ENCODE data around the gene DNASE2.

Gene DNASE2

GRCh38 chr19:12872941-12873890 lies 8.0 kb downstream of the DNASE2 start:
- peak overlapping the region; percentile 40; the same call in 1 of the 2 replicates for H3K27ac ChIP-seq
- TF ChIP-seq CTCF (conservative IDR thresholded peaks at IDR 0.05) (no peak), ZFX (IDR thresholded peaks at IDR 0.05) (no peak)

GRCh38 chr19:12872255-12872654 lies 9.0 kb downstream of the DNASE2 start:
- no peak for TF ChIP-seq CTCF (conservative IDR thresholded peaks at IDR 0.05)
- no peak for TF ChIP-seq ZFX (IDR thresholded peaks at IDR 0.05)
- peak overlapping the region; percentile 7; the same call in 1 of the 2 replicates for H3K27ac ChIP-seq

- TF ChIP-seq CTCF (conservative IDR thresholded peaks at IDR 0.05), result no peak
- H3K27ac ChIP-seq, result no peak overlapping the region
Observed at GRCh38 chr19:12871681-12872080, 9.6 kb downstream of the DNASE2 start.

- no peak for TF ChIP-seq CTCF (conservative IDR thresholded peaks at IDR 0.05)
- TF ChIP-seq ZFX (IDR thresholded peaks at IDR 0.05), result no peak
- no peak overlapping the region for H3K27ac ChIP-seq
Observed at GRCh38 chr19:12868540-12869112, 12.6 kb downstream of the DNASE2 start.

GRCh38 chr19:12867120-12868099 lies 13.8 kb downstream of the DNASE2 start:
- no peak for TF ChIP-seq CTCF (conservative IDR thresholded peaks at IDR 0.05)
- H3K27ac ChIP-seq, result no peak overlapping the region

GRCh38 chr19:12866416-12867119 lies 14.7 kb downstream of the DNASE2 start:
- no peak for TF ChIP-seq ZFX (IDR thresholded peaks at IDR 0.05)
- no peak for TF ChIP-seq CTCF (conservative IDR thresholded peaks at IDR 0.05)
- no peak overlapping the region for H3K27ac ChIP-seq
